Breast epithelium (tissue), 3 donors: ENCODE data around the gene MTFMT.

Source experiments
- POLR2A ChIP-seq: fragments of 450-650 bp; IDR thresholded peaks from one replicate; pipeline ENCODE4 v1.6.1; 2016; ENCODE audit warnings: antibody characterized with exemption, mild to moderate bottlenecking, moderate library complexity
- POLR2AphosphoS5 ChIP-seq, 3 donors: sonication (generic); formaldehyde crosslinking; IDR thresholded peaks; one replicate each; pipeline ENCODE4 v1.6.1; 2017; ENCODE audit warnings: antibody characterized with exemption in 3 of 3
- TF ChIP-seq, protein P1 (sequence below), 3 donors: fragments of 450-650 bp; IDR thresholded peaks; one replicate each; pipeline ENCODE4 v1.5.1; 2016 to 2017; ENCODE audit warnings: antibody characterized with exemption in 3 of 3, mild to moderate bottlenecking in 3 of 3, moderate library complexity in 3 of 3

DNA sequence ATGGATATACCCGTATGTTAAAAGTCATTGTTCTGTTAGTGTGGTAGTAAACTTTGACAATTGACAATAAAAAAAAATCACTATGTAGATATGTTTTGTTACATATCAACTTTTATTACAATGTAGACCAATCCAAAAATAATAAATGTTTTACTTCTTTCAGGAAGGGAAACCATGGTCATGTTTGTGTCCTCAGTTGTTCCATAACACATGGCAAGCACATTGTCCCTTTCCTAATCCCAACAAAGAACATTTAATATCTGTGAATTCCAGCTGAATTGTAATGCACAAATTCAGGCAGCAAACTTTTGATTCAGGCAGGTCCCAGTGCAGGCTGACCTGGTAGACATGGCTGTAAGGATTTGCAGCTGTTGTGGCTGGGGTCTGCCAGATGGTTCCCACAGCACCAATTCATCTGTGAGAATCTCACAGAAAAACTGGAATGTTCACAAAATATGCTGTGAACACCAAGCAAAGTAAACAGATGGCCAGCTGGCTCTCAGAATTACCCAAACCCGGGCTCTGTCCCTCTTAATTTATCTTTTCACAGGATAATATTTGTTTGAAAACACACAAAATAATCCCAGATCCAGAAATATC is 37.8 kb downstream of the MTFMT start:
- TF ChIP-seq POLR2A (no peak), POLR2AphosphoS5 (IDR thresholded peaks at IDR 0.05) (no peak)
- TF ChIP-seq, protein P1, sequence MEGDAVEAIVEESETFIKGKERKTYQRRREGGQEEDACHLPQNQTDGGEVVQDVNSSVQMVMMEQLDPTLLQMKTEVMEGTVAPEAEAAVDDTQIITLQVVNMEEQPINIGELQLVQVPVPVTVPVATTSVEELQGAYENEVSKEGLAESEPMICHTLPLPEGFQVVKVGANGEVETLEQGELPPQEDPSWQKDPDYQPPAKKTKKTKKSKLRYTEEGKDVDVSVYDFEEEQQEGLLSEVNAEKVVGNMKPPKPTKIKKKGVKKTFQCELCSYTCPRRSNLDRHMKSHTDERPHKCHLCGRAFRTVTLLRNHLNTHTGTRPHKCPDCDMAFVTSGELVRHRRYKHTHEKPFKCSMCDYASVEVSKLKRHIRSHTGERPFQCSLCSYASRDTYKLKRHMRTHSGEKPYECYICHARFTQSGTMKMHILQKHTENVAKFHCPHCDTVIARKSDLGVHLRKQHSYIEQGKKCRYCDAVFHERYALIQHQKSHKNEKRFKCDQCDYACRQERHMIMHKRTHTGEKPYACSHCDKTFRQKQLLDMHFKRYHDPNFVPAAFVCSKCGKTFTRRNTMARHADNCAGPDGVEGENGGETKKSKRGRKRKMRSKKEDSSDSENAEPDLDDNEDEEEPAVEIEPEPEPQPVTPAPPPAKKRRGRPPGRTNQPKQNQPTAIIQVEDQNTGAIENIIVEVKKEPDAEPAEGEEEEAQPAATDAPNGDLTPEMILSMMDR (IDR thresholded peaks at IDR 0.05): no peak
